ENCODE measurements around the gene CYP4F11. TPM values are rescaled to one million over a fixed set of nuclear protein-coding genes. Genes with fewer than 3 reads are reported as not detected.
"Not testable (repeated sequence)": the region's sequence is repeated elsewhere in the genome, so short reads cannot be mapped to it uniquely, and the experiment has no call there.

CYP4F11 gene
- total RNA-seq, 4 donors from 2014 or later, result 0.12 to 1.4 (median 0.66) TPM

GRCh38 chr19:15885919-15886318 is 48.4 kb downstream of the CYP4F11 start:
- intact Hi-C loops (cut with DNase I; ENCODE audit: low total_unique reads), result no loop called here
- no peak for TF ChIP-seq POLR2A (IDR thresholded peaks at IDR 0.05)
- TF ChIP-seq CTCF (IDR thresholded peaks at IDR 0.05), result no peak
- WGBS, 2 donors, result 76 to 80% methylated on average over 7 of the region's 7 CpGs
- no peak overlapping the region for H3K4me3 ChIP-seq (ENCODE audit: low read depth, poor library complexity, severe bottlenecking)
- DNase-seq (ENCODE audit: low spot score in 2 of 2), result no peak

GRCh38 chr19:15885167-15885566 is 49.2 kb downstream of the CYP4F11 start:
- TF ChIP-seq CTCF (IDR thresholded peaks at IDR 0.05) (no peak), POLR2A (IDR thresholded peaks at IDR 0.05) (no peak)
- no peak for DNase-seq (ENCODE audit: low spot score in 2 of 2)
- intact Hi-C loops (cut with DNase I; ENCODE audit: low total_unique reads), result no loop called here
- no peak overlapping the region for H3K4me3 ChIP-seq (ENCODE audit: low read depth, poor library complexity, severe bottlenecking)
- 67 to 86% methylated on average over 3 of the region's 3 CpGs for WGBS, 2 donors

- intact Hi-C loops (cut with DNase I; ENCODE audit: low total_unique reads), result not testable (repeated sequence)
- WGBS, 2 donors, result 67 to 69% methylated on average over 3 of the region's 3 CpGs
These were observed 51.0 kb downstream of the CYP4F11 start for GRCh38 chr19:15883329-15883728.

GRCh38 chr19:15874821-15875474 is 59.4 kb downstream of the CYP4F11 start:
- TF ChIP-seq POLR2A (IDR thresholded peaks at IDR 0.05), result no peak
- no peak for TF ChIP-seq CTCF (IDR thresholded peaks at IDR 0.05)
- intact Hi-C loops (cut with DNase I; ENCODE audit: low total_unique reads), result no loop called here
- no peak for DNase-seq (ENCODE audit: low spot score in 2 of 2)
- 47 to 50% methylated on average over 4 of the region's 4 CpGs for WGBS, 2 donors
- no peak overlapping the region for H3K4me3 ChIP-seq (ENCODE audit: low read depth, poor library complexity, severe bottlenecking)

More at GRCh38 chr19:15883329-15883728, 51.0 kb downstream of the CYP4F11 start:
- H3K4me3 ChIP-seq (ENCODE audit: low read depth, poor library complexity, severe bottlenecking); DNase-seq (ENCODE audit: low spot score in 2 of 2): not testable (repeated sequence)

GRCh38 chr19:15873771-15874170 is 60.6 kb downstream of the CYP4F11 start:
- DNase-seq (ENCODE audit: low spot score in 2 of 2); H3K4me3 ChIP-seq (ENCODE audit: low read depth, poor library complexity, severe bottlenecking); intact Hi-C loops (cut with DNase I; ENCODE audit: low total_unique reads): not testable (repeated sequence)
- 65 to 66% methylated on average over 6 of the region's 6 CpGs for WGBS, 2 donors

- intact Hi-C loops (cut with DNase I; ENCODE audit: low total_unique reads), result no loop called here
- no peak for TF ChIP-seq CTCF (IDR thresholded peaks at IDR 0.05)
- TF ChIP-seq POLR2A (IDR thresholded peaks at IDR 0.05), result no peak
- 17 to 40% methylated on average over 11 of the region's 11 CpGs for WGBS, 2 donors
- DNase-seq (ENCODE audit: low spot score in 2 of 2), result no peak
- H3K4me3 ChIP-seq (ENCODE audit: low read depth, poor library complexity, severe bottlenecking), result no peak overlapping the region
These were observed 62.8 kb downstream of the CYP4F11 start for GRCh38 chr19:15871570-15871969.

GRCh38 chr19:15869873-15870272 is 64.5 kb downstream of the CYP4F11 start:
- 45 to 51% methylated on average over 9 of the region's 9 CpGs for WGBS, 2 donors
- intact Hi-C loops (cut with DNase I; ENCODE audit: low total_unique reads), result no loop called here
- DNase-seq (ENCODE audit: low spot score in 2 of 2), result no peak
- H3K4me3 ChIP-seq (ENCODE audit: low read depth, poor library complexity, severe bottlenecking), result no peak overlapping the region
- TF ChIP-seq CTCF (IDR thresholded peaks at IDR 0.05) (no peak), POLR2A (IDR thresholded peaks at IDR 0.05) (no peak)

Data from lower leg skin (tissue), 4 donors.